ENCODE results near the gene PPIP5K2.

DNA sequence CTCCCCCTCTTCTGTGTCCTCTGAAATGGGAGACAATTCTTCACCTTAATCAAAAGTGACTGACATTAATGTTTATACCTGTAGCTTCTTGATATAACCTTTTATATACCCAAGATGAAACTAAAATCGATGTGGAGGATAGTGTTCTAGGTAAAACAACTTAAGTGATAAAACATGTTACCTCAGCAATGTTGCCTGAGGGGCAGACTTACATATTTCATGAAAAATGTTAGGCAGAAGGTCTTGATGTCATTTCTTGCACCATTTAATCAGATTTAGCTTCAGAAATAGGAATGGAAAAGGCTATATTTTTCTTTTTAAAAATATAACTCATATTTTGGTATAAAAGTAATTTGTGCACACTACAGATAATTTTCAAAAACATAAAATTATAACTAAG, 115.8 kb downstream of the PPIP5K2 start:
- TF ChIP-seq CTCF (IDR thresholded peaks at IDR 0.05) (no peak), POLR2A (IDR thresholded peaks at IDR 0.05) (no peak), EP300 (IDR thresholded peaks at IDR 0.05) (no peak), POLR2AphosphoS5 (IDR thresholded peaks at IDR 0.05) (no peak)

Data from upper lobe of left lung (tissue), 4 donors.